HepG2 (cell line): ENCODE data around the gene ZAR1L. TPM values are rescaled to one million over a fixed set of nuclear protein-coding genes. Genes with fewer than 3 reads are reported as not detected.

Experiments used
- ASH2L ChIP-seq: fragments of 300-600, 200-600 bp; sonication (generic); IDR thresholded peaks from 2 replicates; pipeline ENCODE4 v1.7.0; 2017; ENCODE audit warnings: low read depth, mild to moderate bottlenecking, moderate library complexity, mixed read lengths, low read length; ENCODE audit not compliant: insufficient read length
- CEBPG ChIP-seq: IDR thresholded peaks from 2 replicates; pipeline ENCODE4 v1.6.1; 2016
- CREB1 ChIP-seq, 2 experiments: fragments of 450-650 bp in 1 of 2; IDR thresholded peaks; 2 replicates each; pipeline ENCODE4 v1.6.1; 2016 to 2017; ENCODE audit warnings: control low read depth in 1 of 2, mild to moderate bottlenecking in 1 of 2, missing compliant biosample characterization in 1 of 2, missing genetic modification characterization in 1 of 2
- ETS1 ChIP-seq: sonication (generic); formaldehyde crosslinking; IDR thresholded peaks from 2 replicates; pipeline ENCODE4 v1.4.0; 2020; ENCODE audit warnings: missing genetic modification reagents
- FOXC1 ChIP-seq: sonication (generic); formaldehyde crosslinking; IDR thresholded peaks from 2 replicates; pipeline ENCODE4 v1.8.0; 2022; ENCODE audit warnings: mild to moderate bottlenecking, missing genetic modification reagents, borderline replicate concordance
- HDAC6 ChIP-seq: fragments of 200-600 bp; sonication (generic); IDR thresholded peaks from 2 replicates; pipeline ENCODE4 v1.7.0; 2017; ENCODE audit warnings: mild to moderate bottlenecking, antibody characterized with exemption, low read length, low read depth
- HIVEP1 ChIP-seq: sonication (generic); formaldehyde crosslinking; IDR thresholded peaks from 2 replicates; pipeline ENCODE4 v1.4.0; 2020; ENCODE audit warnings: mild to moderate bottlenecking, missing genetic modification reagents
- KMT2B ChIP-seq: IDR thresholded peaks from 2 replicates; pipeline ENCODE4 v1.6.1; 2016; ENCODE audit warnings: missing genetic modification reagents, missing compliant biosample characterization
- NFRKB ChIP-seq: fragments of 450-650 bp; IDR thresholded peaks from 2 replicates; pipeline ENCODE4 v1.6.1; 2017
- PAF1 ChIP-seq: IDR thresholded peaks from 2 replicates; pipeline ENCODE4 v1.6.1; 2016; ENCODE audit warnings: missing genetic modification reagents, missing compliant biosample characterization
- SAFB2 ChIP-seq: sonication (generic); formaldehyde crosslinking; IDR thresholded peaks from 2 replicates; pipeline ENCODE4 v1.5.1; 2020; ENCODE audit warnings: missing genetic modification reagents, low read depth, mild to moderate bottlenecking, borderline replicate concordance
- SRY ChIP-seq: sonication (generic); formaldehyde crosslinking; IDR thresholded peaks from 2 replicates; pipeline ENCODE4 v1.8.0; 2022; ENCODE audit warnings: mild to moderate bottlenecking, missing genetic modification reagents
- TFE3 ChIP-seq: IDR thresholded peaks from 2 replicates; pipeline ENCODE4 v1.6.1; 2016
- ZNF138 ChIP-seq: sonication (generic); formaldehyde crosslinking; IDR thresholded peaks from 2 replicates; pipeline ENCODE4 v1.5.0; 2020; ENCODE audit warnings: mild to moderate bottlenecking, low read depth, missing genetic modification reagents
- ZNF235 ChIP-seq: sonication (generic); formaldehyde crosslinking; IDR thresholded peaks from 2 replicates; pipeline ENCODE4 v1.8.1; 2023; ENCODE audit warnings: mild to moderate bottlenecking, missing genetic modification reagents, borderline replicate concordance
- ZNF558 ChIP-seq: sonication (generic); formaldehyde crosslinking; IDR thresholded peaks from 2 replicates; pipeline ENCODE4 v1.9.0; 2022; ENCODE audit warnings: mild to moderate bottlenecking, missing genetic modification reagents, borderline replicate concordance
- ZNF878 ChIP-seq: sonication (generic); formaldehyde crosslinking; IDR thresholded peaks from 2 replicates; pipeline ENCODE4 v1.8.1; 2023; ENCODE audit warnings: mild to moderate bottlenecking, missing genetic modification reagents, moderate library complexity
- polyA plus RNA-seq, 8 experiments: library from polyadenylated mRNA; depleted of rRNA in 3 of 8; stranded (reverse) in 7 of 8; unstranded in 1 of 8; fragments of >200 nt; fragmentation: Illumina TruSeq in 4 of 8; extraction: Trizol in 4 of 8; gene quantifications; 2 replicates each; pipeline versions ENCODE4 v1.2.1 to v1.2.3, GENCODE V29; 2011 to 2016; ENCODE audit warnings: low read depth in 4 of 8, missing spikeins in 1 of 8, mixed read lengths in 1 of 8; ENCODE audit not compliant: insufficient read depth in 1 of 8
- total RNA-seq, 5 experiments: library from RNA; depleted of rRNA; stranded (reverse); fragments of >200 nt; fragmentation: Illumina TruSeq; extraction: Trizol; gene quantifications; 2 replicates each; pipeline ENCODE4 v1.2.3, GENCODE V29; 2016; ENCODE audit warnings: low read depth in 1 of 5
- TF ChIP-seq, protein P1 (sequence below): sonication (generic); formaldehyde crosslinking; IDR thresholded peaks from 2 replicates; pipeline ENCODE4 v1.4.0; 2020; ENCODE audit warnings: missing genetic modification reagents
- TF ChIP-seq, protein P2 (sequence below): fragments of 450-650 bp; IDR thresholded peaks from 2 replicates; pipeline ENCODE4 v1.6.1; 2017
- TF ChIP-seq, protein P3 (sequence below): sonication (generic); formaldehyde crosslinking; IDR thresholded peaks from 2 replicates; pipeline ENCODE4 v1.4.0; 2020; ENCODE audit warnings: missing genetic modification reagents, mild to moderate bottlenecking, borderline replicate concordance

The ZAR1L gene
- total and polyA plus RNA-seq, 2 of the 13 experiments (the other 11 are each of a cell fraction or from before 2014, with no cell fraction given), result 0.09 TPM; not detected in 1

- TF ChIP-seq KMT2B (CRISPR knock-in tag), result no peak
- no peak for TF ChIP-seq SRY (CRISPR knock-in tag)
- TF ChIP-seq NFRKB, result no peak
- TF ChIP-seq CREB1 (IDR thresholded peaks at IDR 0.05), result no peak
- TF ChIP-seq CREB1 (CRISPR knock-in tag; IDR thresholded peaks at IDR 0.05), result no peak; the same call in 1 of the 2 replicates
- no peak for TF ChIP-seq FOXC1
- peak; percentile 57; the same call in 1 of the 2 replicates for TF ChIP-seq PAF1
- no peak for TF ChIP-seq HDAC6
- no peak for TF ChIP-seq ZNF138 (CRISPR knock-in tag)
- TF ChIP-seq SAFB2, result 0 out of 2 replicates have a peak, but pooled peaks have one; percentile 34
- TF ChIP-seq ZNF235 (CRISPR knock-in tag), result no peak
- TF ChIP-seq, protein P1, sequence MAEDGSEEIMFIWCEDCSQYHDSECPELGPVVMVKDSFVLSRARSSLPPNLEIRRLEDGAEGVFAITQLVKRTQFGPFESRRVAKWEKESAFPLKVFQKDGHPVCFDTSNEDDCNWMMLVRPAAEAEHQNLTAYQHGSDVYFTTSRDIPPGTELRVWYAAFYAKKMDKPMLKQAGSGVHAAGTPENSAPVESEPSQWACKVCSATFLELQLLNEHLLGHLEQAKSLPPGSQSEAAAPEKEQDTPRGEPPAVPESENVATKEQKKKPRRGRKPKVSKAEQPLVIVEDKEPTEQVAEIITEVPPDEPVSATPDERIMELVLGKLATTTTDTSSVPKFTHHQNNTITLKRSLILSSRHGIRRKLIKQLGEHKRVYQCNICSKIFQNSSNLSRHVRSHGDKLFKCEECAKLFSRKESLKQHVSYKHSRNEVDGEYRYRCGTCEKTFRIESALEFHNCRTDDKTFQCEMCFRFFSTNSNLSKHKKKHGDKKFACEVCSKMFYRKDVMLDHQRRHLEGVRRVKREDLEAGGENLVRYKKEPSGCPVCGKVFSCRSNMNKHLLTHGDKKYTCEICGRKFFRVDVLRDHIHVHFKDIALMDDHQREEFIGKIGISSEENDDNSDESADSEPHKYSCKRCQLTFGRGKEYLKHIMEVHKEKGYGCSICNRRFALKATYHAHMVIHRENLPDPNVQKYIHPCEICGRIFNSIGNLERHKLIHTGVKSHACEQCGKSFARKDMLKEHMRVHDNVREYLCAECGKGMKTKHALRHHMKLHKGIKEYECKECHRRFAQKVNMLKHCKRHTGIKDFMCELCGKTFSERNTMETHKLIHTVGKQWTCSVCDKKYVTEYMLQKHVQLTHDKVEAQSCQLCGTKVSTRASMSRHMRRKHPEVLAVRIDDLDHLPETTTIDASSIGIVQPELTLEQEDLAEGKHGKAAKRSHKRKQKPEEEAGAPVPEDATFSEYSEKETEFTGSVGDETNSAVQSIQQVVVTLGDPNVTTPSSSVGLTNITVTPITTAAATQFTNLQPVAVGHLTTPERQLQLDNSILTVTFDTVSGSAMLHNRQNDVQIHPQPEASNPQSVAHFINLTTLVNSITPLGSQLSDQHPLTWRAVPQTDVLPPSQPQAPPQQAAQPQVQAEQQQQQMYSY (CRISPR knock-in tag), result no peak
- peak; percentile 28; the same call in 1 of the 2 replicates for TF ChIP-seq ZNF558
- TF ChIP-seq CEBPG (CRISPR knock-in tag), result 0 out of 2 replicates have a peak, but pooled peaks have one; percentile 8
- TF ChIP-seq TFE3 (CRISPR knock-in tag), result no peak
- no peak for TF ChIP-seq HIVEP1 (CRISPR knock-in tag)
- TF ChIP-seq ETS1 (CRISPR knock-in tag), result no peak
- TF ChIP-seq, protein P2, sequence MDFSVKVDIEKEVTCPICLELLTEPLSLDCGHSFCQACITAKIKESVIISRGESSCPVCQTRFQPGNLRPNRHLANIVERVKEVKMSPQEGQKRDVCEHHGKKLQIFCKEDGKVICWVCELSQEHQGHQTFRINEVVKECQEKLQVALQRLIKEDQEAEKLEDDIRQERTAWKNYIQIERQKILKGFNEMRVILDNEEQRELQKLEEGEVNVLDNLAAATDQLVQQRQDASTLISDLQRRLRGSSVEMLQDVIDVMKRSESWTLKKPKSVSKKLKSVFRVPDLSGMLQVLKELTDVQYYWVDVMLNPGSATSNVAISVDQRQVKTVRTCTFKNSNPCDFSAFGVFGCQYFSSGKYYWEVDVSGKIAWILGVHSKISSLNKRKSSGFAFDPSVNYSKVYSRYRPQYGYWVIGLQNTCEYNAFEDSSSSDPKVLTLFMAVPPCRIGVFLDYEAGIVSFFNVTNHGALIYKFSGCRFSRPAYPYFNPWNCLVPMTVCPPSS, result no peak
- TF ChIP-seq ASH2L, result peak; percentile 89
- 0 out of 2 replicates have a peak, but pooled peaks have one; percentile 42 for TF ChIP-seq ZNF878 (CRISPR knock-in tag)
- TF ChIP-seq, protein P3, sequence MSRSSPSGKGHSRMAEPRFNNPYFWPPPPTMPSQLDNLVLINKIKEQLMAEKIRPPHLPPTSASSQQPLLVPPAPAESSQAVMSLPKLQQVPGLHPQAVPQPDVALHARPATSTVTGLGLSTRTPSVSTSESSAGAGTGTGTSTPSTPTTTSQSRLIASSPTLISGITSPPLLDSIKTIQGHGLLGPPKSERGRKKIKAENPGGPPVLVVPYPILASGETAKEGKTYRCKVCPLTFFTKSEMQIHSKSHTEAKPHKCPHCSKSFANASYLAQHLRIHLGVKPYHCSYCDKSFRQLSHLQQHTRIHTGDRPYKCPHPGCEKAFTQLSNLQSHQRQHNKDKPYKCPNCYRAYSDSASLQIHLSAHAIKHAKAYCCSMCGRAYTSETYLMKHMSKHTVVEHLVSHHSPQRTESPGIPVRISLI (CRISPR knock-in tag), result 0 out of 2 replicates have a peak, but pooled peaks have one; percentile 30
These were observed 60.0 kb downstream of the ZAR1L start (continued) for GRCh38 chr13:32254916-32255723.
